PC-9 (cell line): ENCODE measurements around the gene SLC5A1. TPM values are rescaled to one million over a fixed set of nuclear protein-coding genes. Genes with fewer than 3 reads are reported as not detected.

Experiments used
- BruUV-seq: library from RNA; stranded (reverse); fragments of 400-500 nt; replicated peaks from 2 replicates; lab custom pipeline; 2021; lab: Mats Ljungman, UMichigan
- CTCF ChIA-PET: fragments of 300-600 bp; sonication (Branson Sonifier 250); formaldehyde crosslinking; loops from one replicate; lab custom pipeline; 2022; ENCODE audit warnings: antibody characterized with exemption; lab: Charles Lee
- POLR2A ChIA-PET: fragments of 300-600 bp; sonication (Branson Sonifier 250); formaldehyde crosslinking; loops from one replicate; lab custom pipeline; 2022; ENCODE audit warnings: antibody characterized with exemption; ENCODE audit not compliant: unreplicated experiment; lab: Charles Lee
- DNase-seq, 2 experiments: peaks; one replicate each; pipeline versions ENCODE4 v3.0.0 to v3.0.0-alpha.2; 2015 to 2022; ENCODE audit warnings: mixed read lengths in 1 of 2
- H2AFZ ChIP-seq: fragments of 200-600 bp; sonication (generic); 2 replicates; pipeline ENCODE4 v1.8.1; 2017; ENCODE audit warnings: antibody characterized with exemption
- H3F3A ChIP-seq: fragments of 200-600 bp; sonication (generic); 2 replicates; pipeline ENCODE4 v1.8.1; 2017; ENCODE audit warnings: antibody characterized with exemption, mild to moderate bottlenecking, low read depth; ENCODE audit not compliant: insufficient read depth
- H3K27ac ChIP-seq: fragments of 200-600 bp; sonication (generic); 2 replicates; pipeline ENCODE4 v1.6.1; 2016; ENCODE audit warnings: mixed run types
- H3K27me3 ChIP-seq: fragments of 200-600 bp; sonication (generic); 2 replicates; pipeline ENCODE4 v1.6.1; 2016; ENCODE audit warnings: low read depth, mixed run types; ENCODE audit not compliant: insufficient read depth
- H3K36me3 ChIP-seq: fragments of 200-600 bp; sonication (generic); 2 replicates; pipeline ENCODE4 v1.6.1; 2016; ENCODE audit warnings: low read depth, mixed run types
- H3K4me1 ChIP-seq: fragments of 200-600 bp; sonication (generic); replicated peaks from 2 replicates; pipeline ENCODE4 v1.6.1; 2016; ENCODE audit warnings: mixed run types; ENCODE audit not compliant: insufficient read depth
- H3K4me2 ChIP-seq: fragments of 200-600 bp; sonication (generic); 2 replicates; pipeline ENCODE4 v1.6.1; 2017; ENCODE audit warnings: mixed run types
- H3K4me3 ChIP-seq: fragments of 200-600 bp; sonication (generic); 2 replicates; pipeline ENCODE4 v1.6.1; 2016; ENCODE audit warnings: mixed run types
- H3K79me2 ChIP-seq: fragments of 200-600 bp; sonication (generic); 2 replicates; pipeline ENCODE4 v1.6.1; 2017; ENCODE audit warnings: low read depth, mixed run types
- H3K9me2 ChIP-seq: fragments of 200-600 bp; sonication (generic); 2 replicates; pipeline ENCODE4 v1.8.1; 2017; ENCODE audit warnings: mild to moderate bottlenecking; ENCODE audit not compliant: insufficient read depth
- H3K9me3 ChIP-seq: fragments of 200-600 bp; sonication (generic); 2 replicates; pipeline ENCODE4 v1.8.1; 2016; ENCODE audit warnings: low read depth; ENCODE audit not compliant: insufficient read depth
- H4K20me1 ChIP-seq: fragments of 200-600 bp; sonication (generic); 2 replicates; pipeline ENCODE4 v1.8.1; 2017; ENCODE audit not compliant: insufficient read depth
- CTCF ChIP-seq: fragments of 200-600 bp; sonication (generic); conservative IDR thresholded peaks from 2 replicates; pipeline ENCODE4 v1.6.1; 2017; ENCODE audit warnings: mixed run types, antibody characterized with exemption, mild to moderate bottlenecking, moderate library complexity
- EZH2 ChIP-seq: fragments of 200-600 bp; sonication (generic); IDR thresholded peaks from 2 replicates; pipeline ENCODE4 v1.8.0; 2017; ENCODE audit warnings: antibody characterized with exemption, low read depth
- intact Hi-C: fragments of 100-400 bp; cut with micrococcal nuclease; formaldehyde crosslinking; loops from one replicate; pipeline ENCODE4 v1.10.0; 2022; ENCODE audit not compliant: unreplicated experiment
- total RNA-seq: library from RNA; stranded (reverse); gene quantifications from 2 replicates; pipeline ENCODE4 v1.2.3, GENCODE V29; 2021

Gene SLC5A1
- total RNA-seq, 1 experiment from 2014 or later = not detected

GRCh38 chr22:32073823-32074380, 30.8 kb downstream of the SLC5A1 start:
- Histone ChIP-seq H3K27ac (no peak overlapping the region), H3K4me2 (no peak overlapping the region), H2AFZ (no peak overlapping the region), H3K9me2 (no peaks in the 10 kb centered on the region), H3K4me3 (no peak overlapping the region), H3F3A (0 out of 2 replicates have a peak, but pooled peaks cover 1% of the 10 kb centered on the region), H3K27me3 (peaks cover 3% of the 10 kb centered on the region; the same call in 1 of the 2 replicates), H3K4me1 (peaks cover 4% of the 10 kb centered on the region; the same call in 1 of the 2 replicates), H4K20me1 (no peaks in the 10 kb centered on the region), H3K36me3 (no peaks in the 10 kb centered on the region), H3K79me2 (no peaks in the 10 kb centered on the region), H3K9me3 (no peaks in the 10 kb centered on the region)
- intact Hi-C loops = no loop called here
- POLR2A ChIA-PET = no interaction called here
- CTCF ChIA-PET = interaction anchor here (0.6 kb wide), 1 partner anchor 1124 kb away, joined by 4 read pairs; no protein-coding TSS in a partner anchor
- DNase-seq = no peak
- no TSS peak for BruUV-seq
- no peak for TF ChIP-seq EZH2
- no peak for TF ChIP-seq CTCF

- Histone ChIP-seq H3K4me2 (no peak overlapping the region), H3K27me3 (peaks cover 3% of the 10 kb centered on the region; the same call in 1 of the 2 replicates), H3K36me3 (no peaks in the 10 kb centered on the region), H3K79me2 (no peaks in the 10 kb centered on the region), H3F3A (peaks cover 9% of the 10 kb centered on the region; the same call in 1 of the 2 replicates), H2AFZ (no peak overlapping the region), H3K27ac (no peak overlapping the region), H3K4me1 (peaks cover 11% of the 10 kb centered on the region), H3K9me3 (no peaks in the 10 kb centered on the region), H4K20me1 (no peaks in the 10 kb centered on the region), H3K9me2 (no peaks in the 10 kb centered on the region), H3K4me3 (no peak overlapping the region)
- intact Hi-C loops = no loop called here
- TF ChIP-seq EZH2 (no peak), CTCF (no peak)
- ChIA-PET POLR2A (no interaction called here), CTCF (no interaction called here)
- BruUV-seq = no TSS peak
- no peak for DNase-seq
Observed at GRCh38 chr22:32075997-32076760, 33.1 kb downstream of the SLC5A1 start.

- Histone ChIP-seq H3K27ac (no peak overlapping the region), H2AFZ (no peak overlapping the region), H3K4me2 (no peak overlapping the region), H3K9me3 (no peaks in the 10 kb centered on the region), H4K20me1 (no peaks in the 10 kb centered on the region), H3F3A (peaks cover 9% of the 10 kb centered on the region; the same call in 1 of the 2 replicates), H3K4me3 (no peak overlapping the region), H3K36me3 (no peaks in the 10 kb centered on the region), H3K27me3 (0 out of 2 replicates have a peak, but pooled peaks cover 3% of the 10 kb centered on the region), H3K79me2 (no peaks in the 10 kb centered on the region), H3K4me1 (peaks cover 11% of the 10 kb centered on the region), H3K9me2 (no peaks in the 10 kb centered on the region)
- POLR2A ChIA-PET = no interaction called here
- intact Hi-C loops = no loop called here
- CTCF ChIA-PET = no interaction called here
- no peak for TF ChIP-seq CTCF
- no peak for TF ChIP-seq EZH2
- no TSS peak for BruUV-seq
- DNase-seq = no peak
Observed at GRCh38 chr22:32076761-32077084, 33.7 kb downstream of the SLC5A1 start.
